B cell (primary cell): ENCODE measurements around the gene UBASH3B. TPM values are rescaled to one million over a fixed set of nuclear protein-coding genes. Genes with fewer than 3 reads are reported as not detected.

Experiments
- ATAC-seq: fragments of 200-7000 bp; cut with Tn5 transposase; one replicate; pipeline ENCODE4 v1.10.0; 2021; ENCODE audit warnings: low read depth, mild to moderate bottlenecking, moderate number of reproducible peaks, moderate library complexity
- CTCF ChIA-PET: fragments of 350-600 bp; sonication (Branson Sonifier 250); formaldehyde crosslinking; loops from one replicate; lab custom pipeline; 2021; ENCODE audit warnings: antibody characterized with exemption, inconsistent platforms; lab: Charles Lee
- POLR2A ChIA-PET: fragments of 350-600 bp; sonication (Branson Sonifier 250); formaldehyde crosslinking; loops from one replicate; lab custom pipeline; 2021; ENCODE audit warnings: antibody characterized with exemption; lab: Charles Lee
- DNase-seq: peaks from one replicate; pipeline ENCODE4 v3.0.0; 2013
- H2AFZ ChIP-seq: 2 replicates; pipeline ENCODE4 v1.6.1; 2012; ENCODE audit warnings: mild to moderate bottlenecking, low read depth, low read length; ENCODE audit not compliant: insufficient read depth, poor library complexity, severe bottlenecking
- H3K27ac ChIP-seq, 2 donors: 1 replicate in 1 of 2; 2 replicates in 1 of 2; pipeline ENCODE4 v1.5.1; 2012 to 2013; ENCODE audit warnings: low read length in 2 of 2, mild to moderate bottlenecking in 2 of 2, moderate library complexity in 1 of 2
- H3K27me3 ChIP-seq, 4 experiments: fragments of 200-600 bp in 1 of 4; sonication (generic) in 1 of 4; replicated peaks in 1 of 4; 1 replicate in 2 of 4; 2 replicates in 2 of 4; pipeline versions ENCODE4 v1.6.1 to v1.7.0; 2013 to 2016; ENCODE audit warnings: low read length in 3 of 4, mild to moderate bottlenecking in 2 of 4, mixed read lengths in 1 of 4, moderate library complexity in 1 of 4; ENCODE audit not compliant: insufficient read depth in 4 of 4, control insufficient read depth in 3 of 4; ENCODE audit errors: control extremely low read depth in 1 of 4
- H3K36me3 ChIP-seq, 2 experiments: replicated peaks in 1 of 2; 1 replicate in 1 of 2; 2 replicates in 1 of 2; pipeline versions ENCODE4 v1.6.1 to v1.7.1; 2013; ENCODE audit warnings: low read length in 1 of 2; ENCODE audit not compliant: insufficient read depth in 2 of 2, control insufficient read depth in 1 of 2; ENCODE audit errors: control extremely low read depth in 1 of 2, extremely low read depth in 1 of 2
- H3K4me1 ChIP-seq, 2 donors: fragments of 200-600 bp in 1 of 2; sonication (generic) in 1 of 2; 1 replicate in 1 of 2; 2 replicates in 1 of 2; pipeline versions ENCODE4 v1.5.1 to v1.6.1; 2013 to 2017; ENCODE audit warnings: low read length in 2 of 2; ENCODE audit not compliant: control insufficient read depth in 2 of 2, insufficient read depth in 2 of 2
- H3K4me2 ChIP-seq: replicated peaks from 2 replicates; pipeline ENCODE3; 2012; ENCODE audit warnings: mild to moderate bottlenecking, low read depth, low read length; ENCODE audit not compliant: poor library complexity, severe bottlenecking
- H3K4me3 ChIP-seq, 5 experiments: fragments of 200-600 bp in 1 of 5; sonication (generic) in 1 of 5; 1 replicate in 3 of 5; 2 replicates in 2 of 5; pipeline versions ENCODE4 v1.5.1 to v1.7.0; 2011 to 2016; ENCODE audit warnings: low read length in 4 of 5, mild to moderate bottlenecking in 4 of 5, low read depth in 2 of 5, control low read depth in 1 of 5, moderate library complexity in 1 of 5; ENCODE audit not compliant: insufficient read depth in 1 of 5; ENCODE audit errors: control extremely low read depth in 1 of 5, extremely low read depth in 1 of 5
- H3K79me2 ChIP-seq: fragments of 200-600 bp; sonication (generic); one replicate; pipeline ENCODE4 v1.6.0; 2016; ENCODE audit warnings: low read length; ENCODE audit not compliant: control insufficient read depth, insufficient read depth
- H3K9ac ChIP-seq: fragments of 200-600 bp; sonication (generic); 2 replicates; pipeline ENCODE4 v1.6.1; 2017; ENCODE audit warnings: mild to moderate bottlenecking, low read length, moderate library complexity
- H3K9me3 ChIP-seq, 3 donors: one replicate each; pipeline versions ENCODE4 v1.6.1 to v1.7.1; 2013; ENCODE audit warnings: low read length in 2 of 3; ENCODE audit not compliant: control insufficient read depth in 2 of 3, insufficient read depth in 1 of 3; ENCODE audit errors: control extremely low read depth in 1 of 3
- H4K20me1 ChIP-seq: 2 replicates; pipeline ENCODE4 v1.6.0; 2012; ENCODE audit warnings: mild to moderate bottlenecking, low read length; ENCODE audit not compliant: insufficient read depth, control insufficient read depth, poor library complexity, severe bottlenecking
- H3K27ac Mint-ChIP-seq: one replicate; pipeline ENCODE4 v1.8.0; 2021; ENCODE audit warnings: mixed read lengths
- H3K27me3 Mint-ChIP-seq: one replicate; pipeline ENCODE4 v1.8.0; 2021; ENCODE audit warnings: mixed read lengths
- H3K4me1 Mint-ChIP-seq: one replicate; pipeline ENCODE4 v1.8.0; 2021; ENCODE audit warnings: mixed read lengths
- H3K4me3 Mint-ChIP-seq: one replicate; pipeline ENCODE4 v1.8.0; 2021; ENCODE audit warnings: mixed read lengths
- H3K9me3 Mint-ChIP-seq: one replicate; pipeline ENCODE4 v1.8.0; 2022; ENCODE audit warnings: mixed read lengths; ENCODE audit not compliant: insufficient read depth
- EZH2 ChIP-seq: IDR thresholded peaks from 2 replicates; pipeline ENCODE4 v1.6.1; 2012; ENCODE audit warnings: borderline replicate concordance, low read depth, mild to moderate bottlenecking, moderate library complexity, low read length; ENCODE audit not compliant: insufficient read depth, poor library complexity, severe bottlenecking
- WGBS: methylation state at CpG from one replicate; pipeline ENCODE4 v1.1.5; 2013; ENCODE audit warnings: missing lambda C conversion rate; ENCODE audit not compliant: insufficient coverage; 5-methylcytosine and 5-hydroxymethylcytosine counted together
- intact Hi-C: fragments of 100-400 bp; cut with micrococcal nuclease; formaldehyde crosslinking; loops from one replicate; pipeline ENCODE4 v1.10.0; 2022
- polyA plus RNA-seq: library from polyadenylated mRNA; depleted of rRNA; stranded (reverse); fragments of >200 nt; gene quantifications from 2 replicates; pipeline ENCODE4 v1.2.3, GENCODE V29; 2012
- total RNA-seq, 2 donors: library from RNA; stranded (reverse); fragments of 120-200 nt in 1 of 2; gene quantifications; 1 replicate in 1 of 2; 2 replicates in 1 of 2; pipeline versions ENCODE4 v1.2.3 to v1.2.4, GENCODE V29; 2013 to 2022
- TF ChIP-seq, protein P1 (sequence below): fragments of 200-600 bp; IDR thresholded peaks from one replicate; pipeline ENCODE4 v1.8.0; 2022; ENCODE audit warnings: antibody characterized with exemption, mild to moderate bottlenecking

UBASH3B gene
- total and polyA plus RNA-seq, 2 donors (not counting 1 experiment from before 2014, with no cell fraction given) = 2.3 to 3.6 TPM

DNA sequence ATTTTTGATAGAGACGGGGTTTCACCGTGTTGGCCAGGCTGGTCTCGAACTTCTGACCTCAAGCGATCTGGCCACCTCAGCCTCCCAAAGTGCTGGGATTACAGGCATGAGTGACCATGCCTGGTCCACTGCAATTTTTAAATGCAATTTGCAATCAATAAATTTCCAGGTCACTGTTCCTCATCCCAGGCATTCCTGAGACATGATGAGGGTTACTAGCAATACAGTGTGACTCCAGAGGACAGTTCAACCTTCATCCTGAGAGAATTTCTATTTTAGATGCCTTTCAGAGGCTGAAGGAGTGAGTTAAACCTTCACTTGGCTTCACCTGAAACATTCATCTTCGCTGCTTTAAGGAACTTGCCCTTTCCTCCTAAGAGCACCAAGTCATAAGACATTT lies 9.7 kb upstream of the UBASH3B start:
- Histone ChIP-seq H3K79me2 (no peaks in the 10 kb centered on the region), H3K36me3 (no peaks in the 10 kb centered on the region), H3K4me3 (no peak overlapping the region), H3K9ac (no peak overlapping the region), H2AFZ (no peak overlapping the region), H3K4me1 (no peaks in the 10 kb centered on the region), H4K20me1 (no peaks in the 10 kb centered on the region), H3K27ac (no peak overlapping the region), H3K9me3 (no peaks in the 10 kb centered on the region), H3K27me3 (no peaks in the 10 kb centered on the region), H3K4me2 (no peak overlapping the region)
- WGBS = 89% methylated on average over 5 of the region's 5 CpGs
- H3K4me3 Mint-ChIP-seq = no peak overlapping the region
- no peaks in the 10 kb centered on the region for H3K4me1 Mint-ChIP-seq
- no peak for DNase-seq
- H3K9me3 Mint-ChIP-seq = no peaks in the 10 kb centered on the region
- no peak overlapping the region for H3K27ac Mint-ChIP-seq
- CTCF ChIA-PET = interaction anchor here (0.8 to 2.1 kb wide), 3 partner anchors 10 to 136 kb away, joined by 4 to 11 read pairs (median 4); partner anchors contain the start of gene UBASH3B
- TF ChIP-seq, protein P1, sequence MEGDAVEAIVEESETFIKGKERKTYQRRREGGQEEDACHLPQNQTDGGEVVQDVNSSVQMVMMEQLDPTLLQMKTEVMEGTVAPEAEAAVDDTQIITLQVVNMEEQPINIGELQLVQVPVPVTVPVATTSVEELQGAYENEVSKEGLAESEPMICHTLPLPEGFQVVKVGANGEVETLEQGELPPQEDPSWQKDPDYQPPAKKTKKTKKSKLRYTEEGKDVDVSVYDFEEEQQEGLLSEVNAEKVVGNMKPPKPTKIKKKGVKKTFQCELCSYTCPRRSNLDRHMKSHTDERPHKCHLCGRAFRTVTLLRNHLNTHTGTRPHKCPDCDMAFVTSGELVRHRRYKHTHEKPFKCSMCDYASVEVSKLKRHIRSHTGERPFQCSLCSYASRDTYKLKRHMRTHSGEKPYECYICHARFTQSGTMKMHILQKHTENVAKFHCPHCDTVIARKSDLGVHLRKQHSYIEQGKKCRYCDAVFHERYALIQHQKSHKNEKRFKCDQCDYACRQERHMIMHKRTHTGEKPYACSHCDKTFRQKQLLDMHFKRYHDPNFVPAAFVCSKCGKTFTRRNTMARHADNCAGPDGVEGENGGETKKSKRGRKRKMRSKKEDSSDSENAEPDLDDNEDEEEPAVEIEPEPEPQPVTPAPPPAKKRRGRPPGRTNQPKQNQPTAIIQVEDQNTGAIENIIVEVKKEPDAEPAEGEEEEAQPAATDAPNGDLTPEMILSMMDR = no peak
- no peak for TF ChIP-seq EZH2
- peaks cover 3% of the 10 kb centered on the region for H3K27me3 Mint-ChIP-seq
- no peak for ATAC-seq
- POLR2A ChIA-PET = no interaction called here
- intact Hi-C loops = no loop called here

DNA sequence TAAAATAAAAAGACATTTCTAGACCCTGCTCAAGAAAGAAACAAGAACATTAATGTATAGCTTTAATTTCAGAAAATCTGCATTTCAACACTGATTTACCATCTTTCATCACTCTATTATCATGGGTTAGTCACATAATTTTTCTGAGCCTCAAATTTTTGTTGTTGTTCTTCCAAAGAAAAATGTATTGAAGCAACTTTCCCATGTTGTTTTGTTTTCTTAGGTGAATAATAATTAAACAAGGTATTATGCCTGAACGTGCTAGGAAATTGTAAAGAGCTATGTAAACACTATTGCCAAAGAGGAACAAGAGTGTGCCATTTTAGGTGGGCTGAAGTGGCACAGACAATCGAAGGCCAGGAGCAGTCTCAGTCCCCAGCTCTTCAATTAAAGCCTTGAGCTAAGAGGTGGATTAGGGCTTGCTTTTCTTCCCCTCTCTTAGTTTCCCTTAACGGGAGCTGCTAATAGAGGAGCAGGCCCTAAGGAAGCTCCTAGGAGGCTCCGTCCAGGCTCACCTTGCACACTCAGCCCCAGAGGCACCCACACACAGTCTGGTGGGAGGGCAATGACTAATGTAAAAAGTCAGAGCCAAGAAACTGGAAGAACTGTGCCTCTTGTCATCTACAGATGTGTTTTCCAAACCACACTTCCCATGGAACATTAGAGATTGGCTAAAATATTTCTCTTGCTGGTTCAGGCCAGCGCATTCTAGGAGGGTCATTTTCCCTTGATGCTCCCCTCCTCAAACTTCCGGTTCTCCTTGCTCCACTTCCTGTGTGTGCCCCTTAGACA lies 8.8 kb upstream of the UBASH3B start:
- H3K4me1 Mint-ChIP-seq = no peaks in the 10 kb centered on the region
- Histone ChIP-seq H4K20me1 (no peaks in the 10 kb centered on the region), H3K9me3 (no peaks in the 10 kb centered on the region), H3K4me2 (no peak overlapping the region), H2AFZ (no peak overlapping the region), H3K9ac (no peak overlapping the region), H3K79me2 (no peaks in the 10 kb centered on the region), H3K27me3 (peaks cover 0 to 2% (median 0%) of the 10 kb centered on the region in 4 experiments), H3K4me1 (no peaks in the 10 kb centered on the region), H3K27ac (no peak overlapping the region), H3K36me3 (no peaks in the 10 kb centered on the region), H3K4me3 (no peak overlapping the region)
- H3K4me3 Mint-ChIP-seq = no peak overlapping the region
- DNase-seq (no peak), ATAC-seq (no peak)
- no peak for TF ChIP-seq EZH2
- TF ChIP-seq, protein P1 = no peak
- H3K27me3 Mint-ChIP-seq = peaks cover 3% of the 10 kb centered on the region
- CTCF ChIA-PET = interaction anchor here (0.8 to 2.1 kb wide), 4 partner anchors 9 to 135 kb away, joined by 3 to 11 read pairs (median 4); partner anchors contain the start of gene UBASH3B
- no peak overlapping the region for H3K27ac Mint-ChIP-seq
- POLR2A ChIA-PET = no interaction called here
- H3K9me3 Mint-ChIP-seq = no peaks in the 10 kb centered on the region
- WGBS = 92% methylated on average over 2 of the region's 6 CpGs
- intact Hi-C loops = no loop called here
